HG03442 (cell line): ENCODE measurements around the gene ARHGEF38.
A peak's percentile ranks its signal among the peaks of the same experiment; 100 is the strongest.

Source experiments
- ATAC-seq: cut with Tn5 transposase; IDR thresholded peaks from one replicate; pipeline ENCODE4 v1.9.1; 2021; ENCODE audit warnings: mild to moderate bottlenecking, moderate library complexity; ENCODE audit not compliant: unreplicated experiment

ARHGEF38 gene

DNA sequence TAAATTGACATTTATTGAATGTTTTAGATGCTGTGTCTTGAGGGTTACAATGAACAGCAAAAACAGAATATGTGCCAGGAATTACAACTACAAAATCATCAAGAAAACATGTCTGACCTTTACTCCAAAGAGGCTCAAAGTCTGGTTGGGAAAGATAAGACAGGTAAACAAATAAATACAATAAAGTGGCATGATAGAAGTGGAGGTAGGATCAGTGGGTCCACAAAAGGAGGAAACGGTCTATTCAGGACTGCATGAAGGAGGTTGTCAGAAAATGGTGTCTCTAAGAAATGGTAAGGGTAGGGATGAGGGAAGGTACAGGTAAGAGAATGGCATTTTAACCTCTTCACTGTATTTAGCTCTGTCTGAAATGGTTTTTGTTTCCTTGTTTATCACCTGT lies 3.8 kb downstream of the ARHGEF38 start:
- no peak for ATAC-seq

GRCh38 chr4:105558277-105558676 lies 5.9 kb downstream of the ARHGEF38 start:
- no peak for ATAC-seq

GRCh38 chr4:105560421-105560848 lies 8.0 kb downstream of the ARHGEF38 start:
- no peak for ATAC-seq

- ATAC-seq: no peak
Observed at GRCh38 chr4:105563352-105563751, 10.9 kb downstream of the ARHGEF38 start.

DNA sequence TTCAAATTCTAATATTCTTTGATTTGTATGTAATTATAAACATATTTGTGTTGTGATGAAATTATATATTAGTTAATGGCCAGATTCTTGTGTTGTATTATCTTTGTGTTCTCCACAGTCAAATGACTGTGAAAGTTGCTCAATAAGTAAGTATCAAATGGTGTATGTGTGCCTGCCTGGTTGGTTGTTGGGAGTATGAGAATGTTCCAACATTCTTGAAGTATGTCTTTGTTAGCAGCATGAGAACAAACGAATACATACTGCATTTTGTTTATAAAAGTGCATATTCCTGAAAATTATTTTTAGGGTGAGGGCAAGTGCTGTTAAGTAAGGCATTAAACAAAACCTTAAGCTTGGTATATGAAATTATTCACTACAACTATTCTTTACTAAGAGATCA lies 16.2 kb downstream of the ARHGEF38 start:
- no peak for ATAC-seq

GRCh38 chr4:105569057-105569865 lies 16.8 kb downstream of the ARHGEF38 start:
- ATAC-seq: no peak

DNA sequence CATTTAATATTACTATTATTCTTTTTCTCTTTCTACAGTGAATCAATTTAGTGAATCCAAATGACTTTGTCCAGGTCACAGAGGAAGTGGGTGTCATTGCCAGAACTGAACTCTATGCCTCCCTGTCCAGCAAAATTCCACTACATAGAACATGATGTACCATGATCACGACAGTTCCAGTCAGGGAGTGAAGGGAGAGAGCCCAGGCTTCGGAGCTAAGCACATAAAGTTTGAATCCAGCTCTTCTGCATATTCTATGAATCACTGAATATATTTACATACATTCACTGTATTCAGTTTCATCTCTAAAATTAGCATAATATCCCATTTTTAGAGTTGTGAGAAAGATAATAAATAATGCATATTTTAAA lies 17.4 kb downstream of the ARHGEF38 start:
- no peak for ATAC-seq

DNA sequence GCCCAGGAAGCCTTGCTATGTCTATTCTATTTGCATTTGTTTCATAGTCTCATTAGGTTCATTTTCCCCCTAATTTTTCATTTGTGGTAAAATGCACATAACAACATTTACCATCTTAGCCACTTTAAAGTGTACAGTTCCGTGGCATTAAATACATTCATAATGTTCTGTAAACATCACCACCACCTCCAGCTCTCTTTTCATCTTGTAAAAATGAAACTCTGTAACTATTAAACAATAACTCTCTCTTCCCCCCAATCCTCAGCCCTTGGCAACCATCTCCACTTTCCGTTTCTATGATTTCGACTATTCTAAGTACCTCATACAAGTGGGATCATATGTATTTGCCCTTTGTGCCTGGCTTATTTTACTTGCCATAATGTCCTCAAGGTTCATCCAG lies 19.9 kb downstream of the ARHGEF38 start:
- ATAC-seq: no peak

DNA sequence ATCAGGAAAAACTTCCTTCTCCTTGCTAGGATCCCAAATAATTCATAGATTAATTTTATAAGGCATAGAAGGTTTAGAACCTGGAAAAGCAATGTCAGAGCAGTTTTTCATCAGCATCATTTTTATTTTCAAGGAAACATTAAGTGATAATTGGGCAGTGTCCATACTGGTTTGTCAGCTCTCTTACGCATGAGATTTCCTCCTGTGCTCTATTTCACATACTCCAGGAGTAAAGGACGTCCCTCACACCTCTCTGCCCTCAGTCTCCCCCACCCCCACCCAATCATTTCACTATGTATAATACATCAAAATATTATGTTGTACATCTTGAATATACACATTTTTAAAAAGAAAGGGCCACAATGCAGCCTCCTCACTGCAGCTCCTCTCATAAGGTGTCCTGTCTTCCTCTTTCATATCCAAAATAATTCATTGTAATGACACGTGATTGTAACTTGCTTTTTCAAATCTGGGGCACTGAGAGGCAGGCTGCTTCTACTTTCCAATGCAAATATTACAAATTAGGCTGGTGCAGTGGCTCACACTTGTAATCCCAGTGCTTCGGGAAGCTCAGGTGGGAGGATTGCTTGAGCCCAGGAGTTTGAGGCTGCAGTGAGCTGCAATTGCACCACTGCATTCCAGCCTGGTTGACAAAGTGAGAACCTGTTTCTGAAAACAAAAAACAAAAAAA lies 34.4 kb downstream of the ARHGEF38 start:
- no peak for ATAC-seq

GRCh38 chr4:105587841-105588240 lies 35.4 kb downstream of the ARHGEF38 start:
- ATAC-seq: no peak

DNA sequence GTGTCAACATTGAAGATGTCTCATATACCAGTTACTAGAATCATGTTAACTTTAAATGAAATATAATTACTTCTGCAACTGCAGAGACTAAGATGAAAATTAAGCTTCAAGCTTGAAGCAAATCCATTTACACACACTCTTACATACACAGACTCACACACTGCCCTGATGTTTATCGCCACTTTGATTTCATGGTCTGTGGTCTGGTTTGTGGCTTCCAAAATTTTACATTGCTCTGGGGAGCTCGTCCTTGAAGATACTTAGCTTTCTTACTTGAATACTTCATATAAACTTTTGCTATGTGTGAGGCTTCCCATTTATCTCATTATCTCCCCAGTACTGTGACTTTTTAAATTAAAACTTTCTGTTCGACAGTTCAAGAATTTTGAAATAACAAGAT lies 35.8 kb downstream of the ARHGEF38 start:
- no peak for ATAC-seq

DNA sequence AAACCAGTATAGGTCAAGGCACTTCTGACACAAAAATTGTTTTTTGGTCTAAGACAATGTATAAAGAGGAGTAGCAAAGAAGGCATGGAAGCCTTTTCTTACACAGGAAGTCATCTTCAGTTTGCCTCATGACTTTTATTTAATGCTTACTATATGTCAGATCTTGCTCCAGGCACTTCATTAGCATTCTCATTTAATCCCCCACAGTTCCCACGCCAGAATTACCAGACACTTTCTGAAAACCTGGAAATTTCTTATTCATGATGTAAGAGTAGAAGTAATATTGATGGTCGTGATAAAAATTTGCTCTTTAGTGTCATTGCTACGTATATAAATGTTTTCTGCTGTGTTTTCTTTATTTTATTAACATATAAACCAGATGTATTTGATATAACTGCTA lies 39.2 kb downstream of the ARHGEF38 start:
- no peak for ATAC-seq

DNA sequence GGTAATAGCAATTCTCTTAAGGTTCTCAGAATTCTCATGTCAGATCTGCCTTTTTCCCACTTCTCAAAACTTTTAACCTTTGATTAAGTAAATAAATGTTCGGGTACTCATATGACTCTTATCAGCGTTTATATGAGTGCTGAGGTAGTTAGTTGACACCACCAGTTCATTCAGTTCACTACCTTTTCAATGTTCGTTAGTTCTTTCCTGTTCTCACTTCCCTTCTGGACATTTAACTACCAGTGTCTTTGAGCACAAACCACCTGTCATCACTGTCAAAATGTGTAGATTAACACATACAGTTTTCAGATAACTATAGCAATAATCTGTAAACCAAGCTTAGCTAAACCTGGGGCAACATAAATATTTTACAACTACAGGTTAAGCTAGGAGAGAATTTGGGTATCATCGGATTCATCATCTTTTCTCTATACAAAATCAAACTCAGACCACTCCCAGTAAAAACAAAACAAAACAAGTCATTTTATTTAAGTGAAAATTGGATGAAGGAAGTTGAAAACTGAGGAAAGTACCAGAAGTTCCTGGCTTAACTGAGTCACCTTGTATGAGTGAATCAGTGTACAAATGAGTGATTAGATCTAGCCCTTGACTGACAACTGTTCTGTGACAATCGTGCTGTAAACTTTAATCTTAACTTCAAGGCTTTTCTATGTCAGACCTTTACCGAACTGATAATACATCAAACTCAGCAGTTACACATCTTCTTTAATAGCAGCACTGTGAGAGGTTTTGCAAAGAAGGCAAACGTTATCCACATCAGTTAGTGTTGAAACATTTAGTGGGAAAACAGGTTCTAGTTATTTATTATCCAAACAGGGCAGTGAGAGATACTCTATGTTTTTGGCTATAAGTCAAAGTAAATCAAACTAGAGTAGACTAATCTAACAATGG lies 41.9 kb downstream of the ARHGEF38 start:
- ATAC-seq: peak; percentile 83

GRCh38 chr4:105596684-105597083 lies 44.3 kb downstream of the ARHGEF38 start:
- no peak for ATAC-seq

- no peak for ATAC-seq
Observed at GRCh38 chr4:105598052-105598451, 45.6 kb downstream of the ARHGEF38 start.

DNA sequence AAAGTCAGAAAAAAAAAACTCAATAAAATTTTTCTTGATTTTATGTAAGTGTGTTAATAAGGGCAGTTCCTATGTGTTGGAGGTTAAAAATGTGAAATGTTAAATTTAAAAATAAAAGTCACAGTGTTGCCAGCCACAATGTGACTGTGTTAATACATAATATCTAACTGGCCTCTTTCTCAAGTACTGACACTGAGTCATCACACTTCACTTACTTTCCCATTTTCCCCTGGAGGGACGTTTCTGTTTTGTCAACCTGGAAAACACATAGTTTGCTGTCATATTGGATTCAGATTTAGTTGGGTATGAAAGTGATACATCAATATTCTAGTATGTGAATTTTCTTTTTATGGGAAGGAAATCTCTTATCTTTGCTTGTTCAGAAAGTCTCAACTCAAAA lies 46.4 kb downstream of the ARHGEF38 start:
- no peak for ATAC-seq

GRCh38 chr4:105599482-105599881 lies 47.1 kb downstream of the ARHGEF38 start:
- no peak for ATAC-seq

DNA sequence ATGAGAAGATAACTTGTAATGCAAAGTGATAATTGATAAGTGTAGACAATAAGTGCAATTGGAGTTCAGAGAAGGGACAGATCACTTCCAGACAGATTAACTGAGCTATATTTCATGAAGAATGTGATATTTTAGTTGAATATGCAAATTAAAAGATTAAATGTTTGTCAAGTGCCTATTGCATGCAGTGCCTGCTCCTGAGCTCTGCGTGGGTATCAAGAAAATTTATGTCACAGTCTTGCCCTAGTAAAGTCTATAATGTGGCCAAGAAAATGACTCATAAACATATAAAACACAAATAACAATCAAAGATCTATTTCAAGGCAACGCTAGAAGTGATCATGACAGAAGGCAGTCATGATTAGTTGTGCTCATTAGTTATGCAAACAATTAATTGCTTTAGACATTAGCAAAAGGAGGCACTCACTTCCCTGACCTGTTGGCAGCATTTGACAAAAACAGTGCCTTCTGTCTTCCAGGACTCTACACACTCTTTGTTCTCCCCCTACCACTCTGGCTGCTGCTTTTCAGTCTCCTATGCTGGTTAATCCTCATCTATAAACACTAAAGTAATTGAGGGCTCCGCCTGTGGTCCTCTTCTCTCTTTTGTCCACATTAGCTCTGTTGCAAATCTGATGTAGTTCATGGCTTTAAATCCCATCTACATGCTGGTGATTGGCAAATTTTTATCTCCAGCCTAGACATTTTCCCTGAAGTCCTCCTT lies 47.7 kb downstream of the ARHGEF38 start:
- ATAC-seq: no peak

GRCh38 chr4:105600951-105601350 lies 48.5 kb downstream of the ARHGEF38 start:
- no peak for ATAC-seq

- ATAC-seq: no peak
Observed at GRCh38 chr4:105601406-105601805, 49.0 kb downstream of the ARHGEF38 start.

- ATAC-seq: no peak
Observed at GRCh38 chr4:105603158-105603557, 50.7 kb downstream of the ARHGEF38 start.
